ENCODE measurements around the gene PRUNE2. TPM values are rescaled to one million over a fixed set of nuclear protein-coding genes. Genes with fewer than 3 reads are reported as not detected.

PRUNE2 gene
- total and polyA plus RNA-seq, 2 experiments from 2014 or later: 0.46 to 4.1 TPM

GRCh38 chr9:76620996-76621395 is 284.9 kb downstream of the PRUNE2 start:
- H3K36me3 ChIP-seq (replicated peaks; ENCODE audit: insufficient read depth, low read depth): no peaks in the 10 kb centered on the region
- H3K4me1 ChIP-seq (ENCODE audit: insufficient read depth): peaks cover 32% of the 10 kb centered on the region
- H4K20me1 ChIP-seq (ENCODE audit: insufficient read depth, poor library complexity, severe bottlenecking): no peaks in the 10 kb centered on the region
- H3K27me3 ChIP-seq: no peaks in the 10 kb centered on the region
- no peak overlapping the region for H3K4me2 ChIP-seq
- H3K9me3 ChIP-seq (ENCODE audit: low read depth): no peaks in the 10 kb centered on the region
- no peak for TF ChIP-seq CTCF (IDR thresholded peaks at IDR 0.05; ENCODE audit: poor library complexity)
- TF ChIP-seq EZH2phosphoT487 (IDR thresholded peaks at IDR 0.05; ENCODE audit: low read depth, severe bottlenecking, unreplicated experiment): no peak
- no peak for TF ChIP-seq EZH2 (IDR thresholded peaks at IDR 0.05; ENCODE audit: borderline replicate concordance)
- no peaks in the 10 kb centered on the region for H3K79me2 ChIP-seq
- no peak for DNase-seq (ENCODE audit: low spot score)
- H2AFZ ChIP-seq: no peak overlapping the region
- WGBS (ENCODE audit: low lambda C conversion rate, missing lambda C conversion rate): 85% methylated on average over 3 of the region's 3 CpGs
- no peak overlapping the region for H3K4me3 ChIP-seq
- peak overlapping the region; percentile 30 for H3K27ac ChIP-seq
- no peaks in the 10 kb centered on the region for H3K9me2 ChIP-seq (replicated peaks; ENCODE audit: insufficient read depth)

DNA sequence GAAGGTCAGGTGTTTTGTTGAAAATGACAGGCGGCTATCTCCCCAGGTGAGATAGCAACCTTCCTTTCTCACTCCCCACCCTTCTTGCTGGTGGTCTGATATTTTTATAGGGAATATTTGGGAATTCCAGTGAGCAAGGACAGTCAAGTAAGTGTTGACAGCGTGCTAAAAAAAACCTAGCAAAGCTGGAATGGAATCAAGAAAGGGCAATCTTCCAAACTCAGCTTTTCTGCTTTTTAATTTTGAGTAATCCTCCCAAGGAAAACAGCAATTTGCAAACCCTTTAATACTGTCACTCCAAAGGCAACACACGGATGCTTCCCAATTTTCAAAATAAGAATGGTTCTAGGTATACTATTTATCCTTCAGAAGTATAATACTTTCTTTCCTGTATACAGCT is 285.3 kb downstream of the PRUNE2 start:
- no peaks in the 10 kb centered on the region for H3K27me3 ChIP-seq

GRCh38 chr9:76619640-76620039 is 286.3 kb downstream of the PRUNE2 start:
- no peak for DNase-seq (ENCODE audit: low spot score)
- no peaks in the 10 kb centered on the region for H3K9me2 ChIP-seq (replicated peaks; ENCODE audit: insufficient read depth)
- no peaks in the 10 kb centered on the region for H3K9me3 ChIP-seq (ENCODE audit: low read depth)
- H3K36me3 ChIP-seq (replicated peaks; ENCODE audit: insufficient read depth, low read depth): no peaks in the 10 kb centered on the region
- WGBS (ENCODE audit: low lambda C conversion rate, missing lambda C conversion rate): 57% methylated on average over 2 of the region's 2 CpGs
- no peaks in the 10 kb centered on the region for H4K20me1 ChIP-seq (ENCODE audit: insufficient read depth, poor library complexity, severe bottlenecking)
- TF ChIP-seq CTCF (IDR thresholded peaks at IDR 0.05; ENCODE audit: poor library complexity) (no peak), EZH2phosphoT487 (IDR thresholded peaks at IDR 0.05; ENCODE audit: low read depth, severe bottlenecking, unreplicated experiment) (no peak), EZH2 (IDR thresholded peaks at IDR 0.05; ENCODE audit: borderline replicate concordance) (no peak)
- no peak overlapping the region for H2AFZ ChIP-seq
- H3K4me1 ChIP-seq (ENCODE audit: insufficient read depth): peaks cover 36% of the 10 kb centered on the region
- H3K4me2 ChIP-seq: no peak overlapping the region
- no peaks in the 10 kb centered on the region for H3K27me3 ChIP-seq
- H3K4me3 ChIP-seq: no peak overlapping the region
- H3K27ac ChIP-seq: no peak overlapping the region
- H3K79me2 ChIP-seq: no peaks in the 10 kb centered on the region

More for the DNA sequence above, 285.3 kb downstream of the PRUNE2 start:
- WGBS (ENCODE audit: low lambda C conversion rate, missing lambda C conversion rate): 77% methylated on average over 3 of the region's 3 CpGs
- Histone ChIP-seq H2AFZ (no peak overlapping the region), H4K20me1 (ENCODE audit: insufficient read depth, poor library complexity, severe bottlenecking) (no peaks in the 10 kb centered on the region), H3K36me3 (replicated peaks; ENCODE audit: insufficient read depth, low read depth) (no peaks in the 10 kb centered on the region), H3K27ac (peak overlapping the region; percentile 30), H3K79me2 (no peaks in the 10 kb centered on the region), H3K4me2 (no peak overlapping the region), H3K4me1 (ENCODE audit: insufficient read depth) (peaks cover 36% of the 10 kb centered on the region), H3K4me3 (no peak overlapping the region), H3K9me3 (ENCODE audit: low read depth) (no peaks in the 10 kb centered on the region), H3K9me2 (replicated peaks; ENCODE audit: insufficient read depth) (no peaks in the 10 kb centered on the region)
- DNase-seq (ENCODE audit: low spot score): no peak
- TF ChIP-seq CTCF (IDR thresholded peaks at IDR 0.05; ENCODE audit: poor library complexity) (no peak), EZH2phosphoT487 (IDR thresholded peaks at IDR 0.05; ENCODE audit: low read depth, severe bottlenecking, unreplicated experiment) (no peak), EZH2 (IDR thresholded peaks at IDR 0.05; ENCODE audit: borderline replicate concordance) (no peak)

GRCh38 chr9:76619197-76619596 is 286.7 kb downstream of the PRUNE2 start:
- Histone ChIP-seq H3K36me3 (replicated peaks; ENCODE audit: insufficient read depth, low read depth) (no peaks in the 10 kb centered on the region), H3K9me2 (replicated peaks; ENCODE audit: insufficient read depth) (no peaks in the 10 kb centered on the region), H3K9me3 (ENCODE audit: low read depth) (no peaks in the 10 kb centered on the region), H3K27me3 (no peaks in the 10 kb centered on the region), H3K27ac (peak overlapping the region; percentile 20), H2AFZ (no peak overlapping the region), H3K4me3 (no peak overlapping the region), H3K79me2 (no peaks in the 10 kb centered on the region), H3K4me1 (ENCODE audit: insufficient read depth) (peaks cover 36% of the 10 kb centered on the region), H3K4me2 (no peak overlapping the region), H4K20me1 (ENCODE audit: insufficient read depth, poor library complexity, severe bottlenecking) (no peaks in the 10 kb centered on the region)
- no peak for DNase-seq (ENCODE audit: low spot score)
- TF ChIP-seq EZH2phosphoT487 (IDR thresholded peaks at IDR 0.05; ENCODE audit: low read depth, severe bottlenecking, unreplicated experiment) (no peak), EZH2 (IDR thresholded peaks at IDR 0.05; ENCODE audit: borderline replicate concordance) (no peak), CTCF (IDR thresholded peaks at IDR 0.05; ENCODE audit: poor library complexity) (no peak)

All from hepatocyte (in vitro differentiated cells).